ENCODE measurements around the gene PEX11A. TPM values are rescaled to one million over a fixed set of nuclear protein-coding genes. Genes with fewer than 3 reads are reported as not detected.

PEX11A gene
- total and polyA plus RNA-seq, 2 donors, result 10.6 to 17.1 TPM

- Histone ChIP-seq H3K27ac (ENCODE audit: low read depth) (no peak overlapping the region), H3K4me1 (ENCODE audit: insufficient read depth) (no peaks in the 10 kb centered on the region), H3K36me3 (ENCODE audit: insufficient read depth) (no peaks in the 10 kb centered on the region), H3K4me3 (ENCODE audit: low read depth, low read length) (no peak overlapping the region)
- 75% methylated on average over 7 of the region's 7 CpGs for WGBS
- no peak for DNase-seq (ENCODE audit: extremely low spot score)
Observed at GRCh38 chr15:89656116-89656815, 34.3 kb downstream of the PEX11A start.

- peak within 1 kb of the TSS; percentile 79 for H3K4me3 ChIP-seq (ENCODE audit: low read depth, low read length)
- 2% methylated on average over 87 of the region's 87 CpGs for WGBS
- H3K4me1 ChIP-seq (ENCODE audit: insufficient read depth), result no peaks in the 10 kb centered on the region
- no peak for DNase-seq (ENCODE audit: extremely low spot score)
- no peaks in the 10 kb centered on the region for H3K36me3 ChIP-seq (ENCODE audit: insufficient read depth)
- peak within 1 kb of the TSS; percentile 42 for H3K27ac ChIP-seq (ENCODE audit: low read depth)
Observed at GRCh38 chr15:89654847-89655805, 35.4 kb downstream of the PEX11A start, which contains the start of gene KIF7. Gene KIF7, minus strand, starts transcription at chr15:89655467. Its CDS starts 2,537 bp downstream, at chr15:89652930.

- Histone ChIP-seq H3K4me3 (ENCODE audit: low read depth, low read length) (peak overlapping the region; percentile 79), H3K27ac (ENCODE audit: low read depth) (no peak overlapping the region), H3K36me3 (ENCODE audit: insufficient read depth) (no peaks in the 10 kb centered on the region), H3K4me1 (ENCODE audit: insufficient read depth) (no peaks in the 10 kb centered on the region)
- no peak for DNase-seq (ENCODE audit: extremely low spot score)
- 36% methylated on average over 14 of the region's 14 CpGs for WGBS
Observed at GRCh38 chr15:89654301-89654761, 36.2 kb downstream of the PEX11A start.

GRCh38 chr15:89653578-89653977, 37.0 kb downstream of the PEX11A start:
- H3K4me3 ChIP-seq (ENCODE audit: low read depth, low read length), result no peak overlapping the region
- WGBS, result over 99% methylated on average over 2 of the region's 2 CpGs
- no peak for DNase-seq (ENCODE audit: extremely low spot score)

GRCh38 chr15:89652666-89653065, 37.9 kb downstream of the PEX11A start:
- Histone ChIP-seq H3K27ac (ENCODE audit: low read depth) (no peak overlapping the region), H3K36me3 (ENCODE audit: insufficient read depth) (no peaks in the 10 kb centered on the region), H3K4me3 (ENCODE audit: low read depth, low read length) (no peak overlapping the region), H3K4me1 (ENCODE audit: insufficient read depth) (no peaks in the 10 kb centered on the region)
- 83% methylated on average over 16 of the region's 16 CpGs for WGBS
- DNase-seq (ENCODE audit: extremely low spot score), result no peak

More at GRCh38 chr15:89653578-89653977, 37.0 kb downstream of the PEX11A start:
- Histone ChIP-seq H3K4me1 (ENCODE audit: insufficient read depth) (no peaks in the 10 kb centered on the region), H3K27ac (ENCODE audit: low read depth) (no peak overlapping the region), H3K36me3 (ENCODE audit: insufficient read depth) (no peaks in the 10 kb centered on the region)

GRCh38 chr15:89652131-89652530, 38.4 kb downstream of the PEX11A start:
- Histone ChIP-seq H3K36me3 (ENCODE audit: insufficient read depth) (no peaks in the 10 kb centered on the region), H3K27ac (ENCODE audit: low read depth) (no peak overlapping the region), H3K4me1 (ENCODE audit: insufficient read depth) (no peaks in the 10 kb centered on the region), H3K4me3 (ENCODE audit: low read depth, low read length) (no peak overlapping the region)
- DNase-seq (ENCODE audit: extremely low spot score), result no peak
- 87% methylated on average over 7 of the region's 7 CpGs for WGBS

GRCh38 chr15:89649716-89650115, 40.8 kb downstream of the PEX11A start:
- no peak for DNase-seq (ENCODE audit: extremely low spot score)
- Histone ChIP-seq H3K4me1 (ENCODE audit: insufficient read depth) (no peaks in the 10 kb centered on the region), H3K36me3 (ENCODE audit: insufficient read depth) (no peaks in the 10 kb centered on the region), H3K4me3 (ENCODE audit: low read depth, low read length) (no peak overlapping the region), H3K27ac (ENCODE audit: low read depth) (no peak overlapping the region)
- 91% methylated on average over 15 of the region's 15 CpGs for WGBS

- H3K27ac ChIP-seq (ENCODE audit: low read depth), result no peak overlapping the region
- WGBS, result 97% methylated on average over 37 of the region's 37 CpGs
- no peaks in the 10 kb centered on the region for H3K4me1 ChIP-seq (ENCODE audit: insufficient read depth)
- DNase-seq (ENCODE audit: extremely low spot score), result no peak
- no peaks in the 10 kb centered on the region for H3K36me3 ChIP-seq (ENCODE audit: insufficient read depth)
- no peak overlapping the region for H3K4me3 ChIP-seq (ENCODE audit: low read depth, low read length)
Observed at GRCh38 chr15:89649013-89649625, 41.4 kb downstream of the PEX11A start.

- 87% methylated on average over 102 of the region's 102 CpGs for WGBS
- Histone ChIP-seq H3K27ac (ENCODE audit: low read depth) (no peak overlapping the region), H3K36me3 (ENCODE audit: insufficient read depth) (no peaks in the 10 kb centered on the region), H3K4me3 (ENCODE audit: low read depth, low read length) (no peak overlapping the region), H3K4me1 (ENCODE audit: insufficient read depth) (no peaks in the 10 kb centered on the region)
- DNase-seq (ENCODE audit: extremely low spot score), result no peak
Observed at GRCh38 chr15:89648106-89649012, 42.2 kb downstream of the PEX11A start.

GRCh38 chr15:89647191-89647851, 43.2 kb downstream of the PEX11A start:
- Histone ChIP-seq H3K4me3 (ENCODE audit: low read depth, low read length) (no peak overlapping the region), H3K4me1 (ENCODE audit: insufficient read depth) (no peaks in the 10 kb centered on the region), H3K27ac (ENCODE audit: low read depth) (no peak overlapping the region), H3K36me3 (ENCODE audit: insufficient read depth) (no peaks in the 10 kb centered on the region)
- WGBS, result 57% methylated on average over 25 of the region's 25 CpGs
- DNase-seq (ENCODE audit: extremely low spot score), result no peak

- no peaks in the 10 kb centered on the region for H3K4me1 ChIP-seq (ENCODE audit: insufficient read depth)
- DNase-seq (ENCODE audit: extremely low spot score), result no peak
- 87% methylated on average over 22 of the region's 22 CpGs for WGBS
- H3K4me3 ChIP-seq (ENCODE audit: low read depth, low read length), result no peak overlapping the region
- H3K36me3 ChIP-seq (ENCODE audit: insufficient read depth), result peaks cover 3% of the 10 kb centered on the region
- no peak overlapping the region for H3K27ac ChIP-seq (ENCODE audit: low read depth)
Observed at GRCh38 chr15:89646416-89647141, 44.0 kb downstream of the PEX11A start.

GRCh38 chr15:89645680-89646079, 44.9 kb downstream of the PEX11A start:
- H3K36me3 ChIP-seq (ENCODE audit: insufficient read depth), result peaks cover 3% of the 10 kb centered on the region
- DNase-seq (ENCODE audit: extremely low spot score), result no peak
- H3K27ac ChIP-seq (ENCODE audit: low read depth), result no peak overlapping the region
- WGBS, result 97% methylated on average over 8 of the region's 8 CpGs
- H3K4me3 ChIP-seq (ENCODE audit: low read depth, low read length), result no peak overlapping the region
- no peaks in the 10 kb centered on the region for H3K4me1 ChIP-seq (ENCODE audit: insufficient read depth)
